ENCODE measurements around the gene EHMT1. TPM values are rescaled to one million over a fixed set of nuclear protein-coding genes. Genes with fewer than 3 reads are reported as not detected.

The EHMT1 gene
- polyA plus RNA-seq, 1 of the 3 experiments (the other 2 are of a cell fraction), result 39.5 TPM

DNA sequence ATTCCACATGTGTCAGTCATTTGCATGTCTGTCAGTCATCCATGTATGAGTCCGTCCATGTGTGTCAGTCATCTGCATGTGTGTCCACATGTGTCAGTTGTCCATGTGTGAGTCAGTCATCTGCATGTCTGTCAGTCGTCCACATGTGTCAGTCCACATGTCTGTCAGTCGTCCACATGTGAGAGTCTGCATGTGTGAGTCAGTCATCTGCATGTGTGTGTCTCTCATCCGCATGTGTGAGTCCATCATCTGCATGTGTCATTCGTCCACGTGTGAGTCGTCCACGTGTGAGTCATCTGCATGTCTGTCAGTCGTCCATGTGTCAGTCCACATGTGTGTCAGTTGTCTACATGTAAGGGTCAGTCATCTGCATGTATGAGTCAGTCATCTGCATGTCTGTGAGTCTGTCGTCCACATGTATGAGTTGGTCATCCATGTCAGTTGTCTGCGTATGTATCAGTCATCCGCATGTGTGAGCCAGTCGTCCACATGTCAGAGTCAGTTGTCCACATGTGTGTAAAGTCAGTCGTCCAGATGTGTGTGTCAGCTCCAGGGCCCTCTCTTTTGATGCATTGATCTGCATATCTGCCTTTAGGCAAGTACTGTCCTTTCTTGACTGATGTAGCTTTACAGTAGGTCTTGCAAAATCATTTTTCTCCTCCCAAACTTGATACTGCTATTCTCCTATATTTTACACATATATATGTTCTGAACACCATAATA lies 186.3 kb downstream of the EHMT1 start:
- Histone ChIP-seq H3K36me3 (replicated peaks in 1 of 2; ENCODE audit: control insufficient read depth in 1 of 2, insufficient read depth in 2 of 2, low read length in 1 of 2) (peaks cover 24 to 43% of the 10 kb centered on the region in 2 experiments), H4K20me1 (ENCODE audit: insufficient read depth) (no peaks in the 10 kb centered on the region), H3K4me2 (no peak overlapping the region), H3F3A (replicated peaks; ENCODE audit: insufficient read depth) (peaks cover 11% of the 10 kb centered on the region), H3K9ac (no peak overlapping the region), H3K27ac (ENCODE audit: low read depth in 2 of 2, low read length in 1 of 2) (no peak overlapping the region), H3K9me3 (no peaks in the 10 kb centered on the region), H3K27me3 (ENCODE audit: insufficient read depth) (no peaks in the 10 kb centered on the region), H3K4me3 (ENCODE audit: low read depth in 2 of 2, low read length in 1 of 2) (no peak overlapping the region), H3K79me2 (ENCODE audit: insufficient read depth) (peaks cover 3% of the 10 kb centered on the region; the same call in 1 of the 2 replicates), H3K9me2 (no peaks in the 10 kb centered on the region), H3K4me1 (ENCODE audit: control insufficient read depth in 1 of 2, insufficient read depth in 2 of 2, low read depth in 1 of 2, low read length in 1 of 2) (no peaks in the 10 kb centered on the region), H2AFZ (ENCODE audit: low read depth) (no peak overlapping the region)
- TF ChIP-seq, protein P1, sequence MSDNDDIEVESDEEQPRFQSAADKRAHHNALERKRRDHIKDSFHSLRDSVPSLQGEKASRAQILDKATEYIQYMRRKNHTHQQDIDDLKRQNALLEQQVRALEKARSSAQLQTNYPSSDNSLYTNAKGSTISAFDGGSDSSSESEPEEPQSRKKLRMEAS (IDR thresholded peaks at IDR 0.05; ENCODE audit: low read depth), result no peak
- TF ChIP-seq RXRA (IDR thresholded peaks at IDR 0.05; ENCODE audit: borderline replicate concordance, low read depth), result no peak
- TF ChIP-seq ELF1 (IDR thresholded peaks at IDR 0.05), result no peak
- TF ChIP-seq POLR2AphosphoS5 (IDR thresholded peaks at IDR 0.05; ENCODE audit: low read depth, low read length), result no peak
- no peak for TF ChIP-seq SMC3 (IDR thresholded peaks at IDR 0.05; ENCODE audit: low read depth, low read length)
- TF ChIP-seq GATA2 (CRISPR knock-in tag; IDR thresholded peaks at IDR 0.05), result no peak
- no peak for TF ChIP-seq NFIC (IDR thresholded peaks at IDR 0.05; ENCODE audit: borderline replicate concordance)
- TF ChIP-seq, protein P2, sequence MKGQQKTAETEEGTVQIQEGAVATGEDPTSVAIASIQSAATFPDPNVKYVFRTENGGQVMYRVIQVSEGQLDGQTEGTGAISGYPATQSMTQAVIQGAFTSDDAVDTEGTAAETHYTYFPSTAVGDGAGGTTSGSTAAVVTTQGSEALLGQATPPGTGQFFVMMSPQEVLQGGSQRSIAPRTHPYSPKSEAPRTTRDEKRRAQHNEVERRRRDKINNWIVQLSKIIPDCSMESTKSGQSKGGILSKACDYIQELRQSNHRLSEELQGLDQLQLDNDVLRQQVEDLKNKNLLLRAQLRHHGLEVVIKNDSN (IDR thresholded peaks at IDR 0.05; ENCODE audit: borderline replicate concordance, low read depth), result no peak
- no peak for TF ChIP-seq IRF3 (IDR thresholded peaks at IDR 0.05; ENCODE audit: low read depth, low read length)
- TF ChIP-seq EP300 (IDR thresholded peaks at IDR 0.05; ENCODE audit: borderline replicate concordance in 1 of 2, low read depth in 1 of 2, low read length in 1 of 2), result no peak
- TF ChIP-seq REST (IDR thresholded peaks at IDR 0.05; ENCODE audit: low read depth, low read length), result no peak
- TF ChIP-seq MXI1 (IDR thresholded peaks at IDR 0.05; ENCODE audit: low read depth, low read length), result no peak
- no peak for TF ChIP-seq YY1 (IDR thresholded peaks at IDR 0.05; ENCODE audit: low read depth)
- TF ChIP-seq FOXM1 (IDR thresholded peaks at IDR 0.05; ENCODE audit: low read depth), result no peak
- no peak for TF ChIP-seq PBX3 (IDR thresholded peaks at IDR 0.05)
- no peak for TF ChIP-seq CTCF (IDR thresholded peaks at IDR 0.05)
- TF ChIP-seq USF2 (IDR thresholded peaks at IDR 0.05; ENCODE audit: borderline replicate concordance, low read depth, low read length), result no peak
- CTCF ChIA-PET, result no interaction called here
- WGBS (ENCODE audit: low lambda C conversion rate), result 94% methylated on average over 14 of the region's 14 CpGs
- no peak for DNase-seq
- POLR2A ChIA-PET, result no interaction called here
